Osteoblast (primary cell): ENCODE results near the gene SNTG2. TPM values are rescaled to one million over a fixed set of nuclear protein-coding genes. Genes with fewer than 3 reads are reported as not detected.

Experiments
- DNase-seq: peaks from one replicate; pipeline ENCODE4 v3.0.0; 2011; ENCODE audit warnings: low spot score, mixed read lengths; ENCODE audit not compliant: insufficient read length; ENCODE audit errors: missing footprints
- H2AFZ ChIP-seq: 2 replicates; pipeline ENCODE4 v1.6.0; 2011; ENCODE audit warnings: mild to moderate bottlenecking, low read length
- H3K27ac ChIP-seq: 2 replicates; pipeline ENCODE4 v1.5.1; 2011; ENCODE audit warnings: mild to moderate bottlenecking, low read depth, low read length, moderate library complexity
- H3K27me3 ChIP-seq: 2 replicates; pipeline ENCODE4 v1.6.0; 2012; ENCODE audit warnings: mild to moderate bottlenecking, control low read depth, inconsistent platforms, low read length, moderate library complexity; ENCODE audit not compliant: insufficient read depth
- H3K36me3 ChIP-seq: 2 replicates; pipeline ENCODE4 v1.5.1; 2011; ENCODE audit warnings: mild to moderate bottlenecking, low read length, control low read depth, moderate library complexity; ENCODE audit not compliant: insufficient read depth
- H3K4me1 ChIP-seq: 2 replicates; pipeline ENCODE4 v1.5.1; 2011; ENCODE audit warnings: mild to moderate bottlenecking, low read length, control low read depth, moderate library complexity; ENCODE audit not compliant: insufficient read depth
- H3K4me2 ChIP-seq: 2 replicates; pipeline ENCODE4 v1.6.0; 2011; ENCODE audit warnings: mild to moderate bottlenecking, low read length; ENCODE audit not compliant: insufficient read depth
- H3K4me3 ChIP-seq: fragments of 200-600 bp; sonication (generic); 3 replicates; pipeline ENCODE4 v1.5.1; 2012; ENCODE audit warnings: mild to moderate bottlenecking, low read length, inconsistent platforms; ENCODE audit not compliant: insufficient read depth
- H3K79me2 ChIP-seq: 2 replicates; pipeline ENCODE4 v1.6.0; 2012; ENCODE audit warnings: mild to moderate bottlenecking, low read length, control low read depth, inconsistent platforms; ENCODE audit not compliant: insufficient read depth
- H3K9me3 ChIP-seq: 2 replicates; pipeline ENCODE4 v1.5.1; 2011; ENCODE audit warnings: low read depth, low read length, control low read depth
- H4K20me1 ChIP-seq: 2 replicates; pipeline ENCODE4 v1.6.0; 2012; ENCODE audit warnings: mild to moderate bottlenecking, low read length, control low read depth; ENCODE audit not compliant: insufficient read depth
- CTCF ChIP-seq: IDR thresholded peaks from 2 replicates; pipeline ENCODE4 v1.5.1; 2011; ENCODE audit warnings: mild to moderate bottlenecking, low read depth, low read length, moderate library complexity; ENCODE audit errors: extremely low read depth
- total RNA-seq: library from RNA; depleted of rRNA; stranded (reverse); fragments of >200 nt; gene quantifications from 2 replicates; pipeline ENCODE4 v1.2.3, GENCODE V29; 2012

Gene SNTG2
- total RNA-seq, 1 donor, result 1.4 TPM

- Histone ChIP-seq H2AFZ (no peak overlapping the region), H3K36me3 (no peaks in the 10 kb centered on the region), H3K4me1 (peaks cover 1% of the 10 kb centered on the region), H3K9me3 (no peaks in the 10 kb centered on the region), H3K4me2 (no peak overlapping the region), H3K79me2 (no peaks in the 10 kb centered on the region), H4K20me1 (no peaks in the 10 kb centered on the region), H3K27me3 (no peaks in the 10 kb centered on the region), H3K27ac (no peak overlapping the region), H3K4me3 (no peak overlapping the region)
- DNase-seq, result no peak
- no peak for TF ChIP-seq CTCF
Observed at GRCh38 chr2:1097101-1097500, 146.5 kb downstream of the SNTG2 start.

GRCh38 chr2:1099418-1099817, 148.8 kb downstream of the SNTG2 start:
- H3K4me1 ChIP-seq, result no peaks in the 10 kb centered on the region
- H2AFZ ChIP-seq, result no peak overlapping the region
- no peaks in the 10 kb centered on the region for H3K27me3 ChIP-seq
- H3K4me3 ChIP-seq, result no peak overlapping the region
- no peaks in the 10 kb centered on the region for H3K9me3 ChIP-seq
- H3K79me2 ChIP-seq, result no peaks in the 10 kb centered on the region
- no peak for TF ChIP-seq CTCF
- no peaks in the 10 kb centered on the region for H4K20me1 ChIP-seq
- H3K27ac ChIP-seq, result no peak overlapping the region
- no peaks in the 10 kb centered on the region for H3K36me3 ChIP-seq
- H3K4me2 ChIP-seq, result no peak overlapping the region
- no peak for DNase-seq

GRCh38 chr2:1101011-1101782, 150.5 kb downstream of the SNTG2 start:
- Histone ChIP-seq H3K27ac (no peak overlapping the region), H3K27me3 (no peaks in the 10 kb centered on the region), H3K4me1 (no peaks in the 10 kb centered on the region), H3K79me2 (no peaks in the 10 kb centered on the region), H3K36me3 (no peaks in the 10 kb centered on the region), H4K20me1 (no peaks in the 10 kb centered on the region), H3K9me3 (no peaks in the 10 kb centered on the region), H2AFZ (no peak overlapping the region), H3K4me2 (no peak overlapping the region), H3K4me3 (no peak overlapping the region)
- DNase-seq, result no peak
- TF ChIP-seq CTCF, result no peak

- Histone ChIP-seq H2AFZ (no peak overlapping the region), H3K4me3 (no peak overlapping the region), H3K4me1 (no peaks in the 10 kb centered on the region), H3K9me3 (no peaks in the 10 kb centered on the region), H3K27me3 (no peaks in the 10 kb centered on the region), H3K4me2 (no peak overlapping the region), H3K36me3 (no peaks in the 10 kb centered on the region), H4K20me1 (no peaks in the 10 kb centered on the region), H3K27ac (no peak overlapping the region), H3K79me2 (no peaks in the 10 kb centered on the region)
- TF ChIP-seq CTCF, result no peak
- DNase-seq, result no peak
Observed at GRCh38 chr2:1101982-1102590, 151.4 kb downstream of the SNTG2 start.
